Uterus (tissue), 2 donors: ENCODE data around the gene TLN1.

ENCODE experiments used
- POLR2A ChIP-seq, 2 donors: fragments of 450-650 bp; IDR thresholded peaks; one replicate each; pipeline ENCODE4 v1.6.1; 2016; ENCODE audit warnings: antibody characterized with exemption in 2 of 2, mild to moderate bottlenecking in 1 of 2, moderate library complexity in 1 of 2
- TF ChIP-seq, protein P1 (sequence below), 4 experiments: fragments of 200-600 bp in 2 of 4; fragments of 450-650 bp in 2 of 4; sonication (generic) in 2 of 4; IDR thresholded peaks; one replicate each; pipeline ENCODE4 v1.5.1; 2016 to 2019; ENCODE audit warnings: antibody characterized with exemption in 4 of 4, mild to moderate bottlenecking in 2 of 4, moderate library complexity in 1 of 4

DNA sequence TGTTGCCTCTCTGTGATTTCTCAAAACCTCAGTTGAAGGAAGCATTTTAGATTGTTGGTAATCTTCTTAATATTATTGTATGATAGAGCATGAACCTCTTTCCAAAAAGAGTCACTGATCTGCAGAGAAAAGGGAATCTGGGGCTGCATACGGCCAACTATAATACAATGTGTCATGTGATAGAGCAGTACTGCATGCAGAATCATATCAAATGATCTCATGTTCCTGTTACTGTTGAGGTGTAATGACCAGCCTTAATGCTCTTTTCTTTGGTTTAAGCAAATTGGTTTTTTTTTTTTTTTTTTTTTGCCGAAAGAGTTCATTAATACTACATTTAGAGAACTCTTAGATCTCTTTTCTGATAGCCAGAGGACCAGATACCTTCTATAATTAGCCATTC lies 35.0 kb upstream of the TLN1 start:
- TF ChIP-seq, protein P1, sequence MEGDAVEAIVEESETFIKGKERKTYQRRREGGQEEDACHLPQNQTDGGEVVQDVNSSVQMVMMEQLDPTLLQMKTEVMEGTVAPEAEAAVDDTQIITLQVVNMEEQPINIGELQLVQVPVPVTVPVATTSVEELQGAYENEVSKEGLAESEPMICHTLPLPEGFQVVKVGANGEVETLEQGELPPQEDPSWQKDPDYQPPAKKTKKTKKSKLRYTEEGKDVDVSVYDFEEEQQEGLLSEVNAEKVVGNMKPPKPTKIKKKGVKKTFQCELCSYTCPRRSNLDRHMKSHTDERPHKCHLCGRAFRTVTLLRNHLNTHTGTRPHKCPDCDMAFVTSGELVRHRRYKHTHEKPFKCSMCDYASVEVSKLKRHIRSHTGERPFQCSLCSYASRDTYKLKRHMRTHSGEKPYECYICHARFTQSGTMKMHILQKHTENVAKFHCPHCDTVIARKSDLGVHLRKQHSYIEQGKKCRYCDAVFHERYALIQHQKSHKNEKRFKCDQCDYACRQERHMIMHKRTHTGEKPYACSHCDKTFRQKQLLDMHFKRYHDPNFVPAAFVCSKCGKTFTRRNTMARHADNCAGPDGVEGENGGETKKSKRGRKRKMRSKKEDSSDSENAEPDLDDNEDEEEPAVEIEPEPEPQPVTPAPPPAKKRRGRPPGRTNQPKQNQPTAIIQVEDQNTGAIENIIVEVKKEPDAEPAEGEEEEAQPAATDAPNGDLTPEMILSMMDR (IDR thresholded peaks at IDR 0.05) = no peak
- TF ChIP-seq POLR2A (IDR thresholded peaks at IDR 0.05) = no peak
